Neuronal stem cell (in vitro differentiated cells): ENCODE results near the gene RDH5.

Experiments used
- DNase-seq: peaks from one replicate; pipeline ENCODE4 v3.0.0-alpha.2; 2013; ENCODE audit warnings: low spot score
- H2AFZ ChIP-seq: one replicate; pipeline ENCODE4 v1.6.1; 2013; ENCODE audit warnings: mild to moderate bottlenecking, low read length, inconsistent platforms
- H2AK5ac ChIP-seq: 2 replicates; pipeline ENCODE4 v1.6.1; 2013; ENCODE audit warnings: low read depth, mild to moderate bottlenecking, inconsistent platforms, low read length, moderate library complexity, mixed read lengths
- H2BK120ac ChIP-seq: 2 replicates; pipeline ENCODE4 v1.6.1; 2013; ENCODE audit warnings: low read depth, mild to moderate bottlenecking, inconsistent platforms, low read length, moderate library complexity, mixed read lengths
- H2BK12ac ChIP-seq: one replicate; pipeline ENCODE4 v1.6.1; 2013; ENCODE audit warnings: low read length, inconsistent platforms
- H2BK15ac ChIP-seq: 2 replicates; pipeline ENCODE4 v1.6.1; 2013; ENCODE audit warnings: mild to moderate bottlenecking, low read length, inconsistent platforms, mixed read lengths
- H2BK5ac ChIP-seq: one replicate; pipeline ENCODE4 v1.6.1; 2013; ENCODE audit warnings: inconsistent platforms, mild to moderate bottlenecking, low read length, moderate library complexity
- H3K14ac ChIP-seq: one replicate; pipeline ENCODE4 v1.6.1; 2013; ENCODE audit warnings: low read length, inconsistent platforms
- H3K18ac ChIP-seq: 2 replicates; pipeline ENCODE4 v1.6.1; 2013; ENCODE audit warnings: low read length, inconsistent platforms
- H3K23ac ChIP-seq: 2 replicates; pipeline ENCODE4 v1.6.1; 2013; ENCODE audit warnings: low read depth, mild to moderate bottlenecking, mixed read lengths, low read length, inconsistent platforms; ENCODE audit not compliant: poor library complexity
- H3K27ac ChIP-seq: replicated peaks from 3 replicates; pipeline ENCODE4 v1.5.1; 2013; ENCODE audit warnings: low read length, inconsistent platforms
- H3K27me3 ChIP-seq, 3 experiments: 2 replicates each; pipeline ENCODE4 v1.6.1; 2013; ENCODE audit warnings: low read length in 3 of 3, mild to moderate bottlenecking in 2 of 3, inconsistent platforms in 1 of 3, low read depth in 1 of 3, mixed read lengths in 1 of 3, moderate library complexity in 1 of 3; ENCODE audit not compliant: control insufficient read depth in 3 of 3, insufficient read depth in 3 of 3
- H3K36me3 ChIP-seq, 2 donors: replicated peaks in 1 of 2; 2 replicates each; pipeline ENCODE4 v1.6.1; 2013; ENCODE audit warnings: low read length in 2 of 2; ENCODE audit not compliant: control insufficient read depth in 2 of 2, insufficient read depth in 2 of 2
- H3K4ac ChIP-seq: 2 replicates; pipeline ENCODE4 v1.6.1; 2013; ENCODE audit warnings: inconsistent platforms, mild to moderate bottlenecking, low read length, moderate library complexity
- H3K4me1 ChIP-seq, 2 donors: 1 replicate in 1 of 2; 2 replicates in 1 of 2; pipeline ENCODE4 v1.6.1; 2013; ENCODE audit warnings: low read length in 2 of 2, low read depth in 1 of 2; ENCODE audit not compliant: control insufficient read depth in 2 of 2, insufficient read depth in 1 of 2
- H3K4me2 ChIP-seq: one replicate; pipeline ENCODE4 v1.6.1; 2013; ENCODE audit warnings: mild to moderate bottlenecking, low read length, inconsistent platforms; ENCODE audit not compliant: insufficient read depth, poor library complexity, severe bottlenecking
- H3K4me3 ChIP-seq, 2 donors: 2 replicates each; pipeline ENCODE4 v1.5.1; 2013; ENCODE audit warnings: low read length in 2 of 2, mild to moderate bottlenecking in 2 of 2, inconsistent platforms in 1 of 2, moderate library complexity in 1 of 2
- H3K79me1 ChIP-seq: one replicate; pipeline ENCODE4 v1.6.1; 2013; ENCODE audit warnings: low read depth, mild to moderate bottlenecking, inconsistent platforms, low read length, moderate library complexity
- H3K9ac ChIP-seq: one replicate; pipeline ENCODE4 v1.6.1; 2013; ENCODE audit warnings: mild to moderate bottlenecking, low read depth, low read length, inconsistent platforms; ENCODE audit not compliant: poor library complexity
- H3K9me3 ChIP-seq, 2 donors: replicated peaks in 1 of 2; 2 replicates each; pipeline versions ENCODE3 to v1.6.1; 2013; ENCODE audit warnings: low read length in 2 of 2, mild to moderate bottlenecking in 2 of 2, inconsistent platforms in 1 of 2, low read depth in 1 of 2, mixed read lengths in 1 of 2, moderate library complexity in 1 of 2; ENCODE audit not compliant: control insufficient read depth in 2 of 2, insufficient read depth in 1 of 2
- H4K8ac ChIP-seq: one replicate; pipeline ENCODE4 v1.6.1; 2013; ENCODE audit warnings: low read depth, mild to moderate bottlenecking, inconsistent platforms, low read length, moderate library complexity
- H4K91ac ChIP-seq: one replicate; pipeline ENCODE4 v1.6.1; 2013; ENCODE audit warnings: low read length, low read depth, mild to moderate bottlenecking, inconsistent platforms; ENCODE audit not compliant: poor library complexity
- WGBS, 2 donors: extraction: QIAGEN DNeasy Blood & Tissue Kit; methylation state at CpG; one replicate each; pipeline ENCODE4 v1.1.7; 2013; ENCODE audit warnings: missing lambda C conversion rate in 2 of 2, mixed read lengths in 1 of 2; ENCODE audit not compliant: insufficient read length in 2 of 2, insufficient replicate concordance in 1 of 2; ENCODE audit errors: extremely low coverage in 2 of 2; 5-methylcytosine and 5-hydroxymethylcytosine counted together

The RDH5 gene

GRCh38 chr12:55707841-55708694, 12.1 kb upstream of the RDH5 start, which contains the start of gene ITGA7:
TSS of gene ITGA7 (minus strand) at chr12:55707904. CDS start at chr12:55707682, 222 bp downstream.
- Histone ChIP-seq H3K9me3 (no peaks in the 10 kb centered on the region), H3K79me1 (peaks cover 2% of the 10 kb centered on the region), H3K14ac (no peak within 1 kb of the TSS), H4K91ac (no peak within 1 kb of the TSS), H3K4me2 (peak within 1 kb of the TSS; percentile 86), H4K8ac (no peak within 1 kb of the TSS), H3K18ac (peak within 1 kb of the TSS; percentile 96), H2AFZ (peak within 1 kb of the TSS; percentile 92), H3K4me3 (peak within 1 kb of the TSS; percentile 76 to 92), H2BK12ac (no peak within 1 kb of the TSS), H2AK5ac (no peak within 1 kb of the TSS), H2BK120ac (peak within 1 kb of the TSS; percentile 10), H3K4me1 (peaks cover 15 to 24% of the 10 kb centered on the region in 2 donors), H2BK5ac (no peak within 1 kb of the TSS), H3K4ac (no peak within 1 kb of the TSS), H2BK15ac (no peak within 1 kb of the TSS), H3K36me3 (no peaks in the 10 kb centered on the region), H3K23ac (peak within 1 kb of the TSS; percentile 59), H3K27ac (peak within 1 kb of the TSS; percentile 79), H3K27me3 (peaks cover 0 to 34% (median 0%) of the 10 kb centered on the region in 3 experiments), H3K9ac (peak within 1 kb of the TSS; percentile 97)
- WGBS, 2 donors = no CpG with 5 or more reads among the region's 39 CpGs
- DNase-seq = peak; percentile 92

GRCh38 chr12:55708695-55709233, 11.4 kb upstream of the RDH5 start:
- H2BK120ac ChIP-seq = no peak overlapping the region
- no CpG with 5 or more reads among the region's 3 CpGs for WGBS, 2 donors
- peak overlapping the region; percentile 68 for H3K9ac ChIP-seq
- peaks cover 2% of the 10 kb centered on the region for H3K79me1 ChIP-seq
- H3K4me2 ChIP-seq = peak overlapping the region; percentile 86
- H3K9me3 ChIP-seq = no peaks in the 10 kb centered on the region
- H2AK5ac ChIP-seq = no peak overlapping the region
- no peak overlapping the region for H3K18ac ChIP-seq
- H3K23ac ChIP-seq = no peak overlapping the region
- peaks cover 0 to 34% (median 0%) of the 10 kb centered on the region in 3 experiments for H3K27me3 ChIP-seq
- no peaks in the 10 kb centered on the region for H3K36me3 ChIP-seq
- H3K4ac ChIP-seq = no peak overlapping the region
- DNase-seq = no peak
- no peak overlapping the region for H3K14ac ChIP-seq
- no peak overlapping the region for H2BK5ac ChIP-seq
- H4K91ac ChIP-seq = no peak overlapping the region
- no peak overlapping the region for H2BK12ac ChIP-seq
- peaks cover 14 to 24% of the 10 kb centered on the region in 2 donors for H3K4me1 ChIP-seq
- peak overlapping the region; percentile 92 for H2AFZ ChIP-seq
- no peak overlapping the region for H2BK15ac ChIP-seq
- H3K4me3 ChIP-seq = peak overlapping the region in 1 of 2 donors; percentile 76
- no peak overlapping the region for H3K27ac ChIP-seq
- H4K8ac ChIP-seq = no peak overlapping the region

- no peak overlapping the region for H3K9ac ChIP-seq
- H3K27me3 ChIP-seq = peaks cover 0 to 26% (median 0%) of the 10 kb centered on the region in 3 experiments
- H3K4me1 ChIP-seq = peaks cover 7 to 12% of the 10 kb centered on the region in 2 donors
- no peak overlapping the region for H2BK5ac ChIP-seq
- no peak overlapping the region for H2AK5ac ChIP-seq
- H2BK15ac ChIP-seq = no peak overlapping the region
- H3K4me3 ChIP-seq = no peak overlapping the region
- H3K36me3 ChIP-seq = no peaks in the 10 kb centered on the region
- H4K8ac ChIP-seq = no peak overlapping the region
- H2BK120ac ChIP-seq = no peak overlapping the region
- H2AFZ ChIP-seq = no peak overlapping the region
- H3K9me3 ChIP-seq = no peaks in the 10 kb centered on the region
- H4K91ac ChIP-seq = no peak overlapping the region
- no CpG with 5 or more reads among the region's 4 CpGs for WGBS, 2 donors
- H3K23ac ChIP-seq = no peak overlapping the region
- H2BK12ac ChIP-seq = no peak overlapping the region
- H3K14ac ChIP-seq = no peak overlapping the region
- no peak overlapping the region for H3K4ac ChIP-seq
- H3K4me2 ChIP-seq = no peak overlapping the region
- peaks cover 3% of the 10 kb centered on the region for H3K79me1 ChIP-seq
- no peak for DNase-seq
- no peak overlapping the region for H3K27ac ChIP-seq
- H3K18ac ChIP-seq = no peak overlapping the region
Observed at GRCh38 chr12:55711786-55712553, 8.2 kb upstream of the RDH5 start.
